Activated naive CD8-positive, alpha-beta T cell treated with anti-CD3 and anti-CD28 coated beads for 36 hours (primary cell): ENCODE results near the gene PTPRN2. TPM values are rescaled to one million over a fixed set of nuclear protein-coding genes. Genes with fewer than 3 reads are reported as not detected.

ENCODE experiments used
- DNase-seq: peaks from one replicate; pipeline ENCODE4 v3.0.0; 2021
- H3K27ac Mint-ChIP-seq: one replicate; pipeline ENCODE4 v1.8.0; 2022; ENCODE audit warnings: mild to moderate bottlenecking, moderate library complexity, mixed read lengths
- H3K27me3 Mint-ChIP-seq: one replicate; pipeline ENCODE4 v1.8.0; 2022; ENCODE audit warnings: mild to moderate bottlenecking, mixed read lengths
- H3K36me3 Mint-ChIP-seq: one replicate; pipeline ENCODE4 v1.8.0; 2021; ENCODE audit warnings: mild to moderate bottlenecking, mixed read lengths
- H3K4me1 Mint-ChIP-seq: one replicate; pipeline ENCODE4 v1.8.0; 2021; ENCODE audit warnings: mixed read lengths
- H3K4me3 Mint-ChIP-seq: one replicate; pipeline ENCODE4 v1.8.0; 2022; ENCODE audit warnings: mild to moderate bottlenecking, moderate library complexity, mixed read lengths
- H3K9me3 Mint-ChIP-seq: one replicate; pipeline ENCODE4 v1.8.0; 2022; ENCODE audit warnings: mixed read lengths
- total RNA-seq, 2 experiments: library from RNA; stranded (reverse); gene quantifications; one replicate each; pipeline ENCODE4 v1.2.3, GENCODE V29; 2021

PTPRN2 gene
- total RNA-seq, 2 experiments from 2014 or later = 0.72 to 0.74 TPM

DNA sequence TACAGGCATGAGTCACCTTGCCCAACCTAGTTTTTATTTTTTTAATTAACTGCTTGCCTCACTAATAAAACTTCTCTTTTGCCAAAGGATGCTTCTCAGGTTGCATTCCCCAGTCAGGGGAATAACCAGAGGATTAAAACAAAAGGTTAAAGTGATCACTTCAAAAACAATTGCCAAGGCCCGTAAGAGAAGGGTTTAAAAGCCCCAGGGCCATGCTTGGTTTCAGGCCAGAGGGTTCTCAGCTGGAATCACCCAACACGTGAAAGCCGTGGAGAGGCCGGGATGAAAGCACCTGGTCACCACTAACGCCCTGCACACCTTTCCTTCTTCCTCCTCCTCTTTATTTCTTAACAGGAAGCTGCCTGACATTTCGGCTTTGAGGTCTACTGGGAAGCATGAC lies 587.5 kb downstream of the PTPRN2 start:
- no peak for DNase-seq
- no peaks in the 10 kb centered on the region for H3K4me1 Mint-ChIP-seq
- no peaks in the 10 kb centered on the region for H3K27me3 Mint-ChIP-seq
- no peaks in the 10 kb centered on the region for H3K36me3 Mint-ChIP-seq
- no peaks in the 10 kb centered on the region for H3K9me3 Mint-ChIP-seq
- no peak overlapping the region for H3K27ac Mint-ChIP-seq
- no peak overlapping the region for H3K4me3 Mint-ChIP-seq

DNA sequence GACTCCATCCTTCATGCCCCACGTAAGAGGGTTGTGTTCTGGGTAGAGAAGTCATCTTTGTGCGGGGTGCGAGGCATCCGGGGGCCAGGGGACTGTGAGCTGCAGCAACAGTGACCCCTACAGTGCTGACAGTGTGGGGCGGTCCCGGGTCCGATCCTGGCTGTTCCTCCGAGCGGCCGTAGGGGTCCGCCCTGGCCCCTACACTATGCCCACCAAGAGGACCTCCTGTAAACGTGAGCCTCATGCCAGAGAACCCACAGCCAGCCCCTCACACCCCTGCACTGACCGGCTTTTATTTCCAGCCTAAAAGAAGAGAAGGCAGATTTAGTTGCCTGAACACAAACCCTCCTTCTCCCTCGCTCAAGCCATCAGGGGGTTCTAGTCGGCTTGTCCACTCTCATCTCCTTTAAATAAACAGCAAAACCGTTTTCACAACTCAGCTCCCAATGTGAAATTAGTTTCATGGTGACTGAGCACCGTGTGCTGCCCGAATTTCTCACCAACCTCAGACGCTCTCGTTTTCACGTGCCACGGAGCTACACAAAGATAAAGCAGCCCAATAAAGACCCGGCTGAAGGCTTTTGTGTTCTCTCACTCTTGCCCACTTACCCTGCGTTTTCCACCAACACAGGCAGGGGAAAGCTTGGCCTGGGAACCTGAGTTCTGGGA lies 588.6 kb downstream of the PTPRN2 start:
- no peak overlapping the region for H3K4me3 Mint-ChIP-seq
- no peak for DNase-seq
- no peaks in the 10 kb centered on the region for H3K9me3 Mint-ChIP-seq
- H3K36me3 Mint-ChIP-seq = no peaks in the 10 kb centered on the region
- H3K27ac Mint-ChIP-seq = no peak overlapping the region
- H3K4me1 Mint-ChIP-seq = no peaks in the 10 kb centered on the region
- H3K27me3 Mint-ChIP-seq = no peaks in the 10 kb centered on the region

DNA sequence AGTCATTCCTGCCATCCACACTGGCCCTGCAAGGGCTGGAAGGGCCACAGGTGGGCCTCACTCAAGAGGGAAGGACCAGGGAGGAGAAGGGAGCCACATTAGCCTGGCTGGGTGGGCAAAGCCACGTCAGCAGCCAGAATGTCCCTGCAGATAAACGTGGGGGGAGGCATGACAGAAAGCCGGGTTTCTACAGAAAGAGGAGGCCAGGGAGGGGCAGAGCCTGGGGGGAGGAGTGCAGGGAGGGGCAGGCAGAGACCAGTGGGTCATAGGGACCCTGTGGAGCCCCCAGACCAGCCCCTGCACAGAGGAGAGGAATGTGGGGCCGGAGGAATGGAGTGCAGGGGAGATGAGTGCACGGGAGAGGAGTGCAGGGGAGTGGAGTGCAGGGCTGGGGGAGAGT lies 590.2 kb downstream of the PTPRN2 start:
- Mint-ChIP-seq H3K9me3 (no peaks in the 10 kb centered on the region), H3K27me3 (no peaks in the 10 kb centered on the region), H3K4me3 (no peak overlapping the region), H3K4me1 (no peaks in the 10 kb centered on the region), H3K27ac (no peak overlapping the region), H3K36me3 (no peaks in the 10 kb centered on the region)
- DNase-seq = no peak

DNA sequence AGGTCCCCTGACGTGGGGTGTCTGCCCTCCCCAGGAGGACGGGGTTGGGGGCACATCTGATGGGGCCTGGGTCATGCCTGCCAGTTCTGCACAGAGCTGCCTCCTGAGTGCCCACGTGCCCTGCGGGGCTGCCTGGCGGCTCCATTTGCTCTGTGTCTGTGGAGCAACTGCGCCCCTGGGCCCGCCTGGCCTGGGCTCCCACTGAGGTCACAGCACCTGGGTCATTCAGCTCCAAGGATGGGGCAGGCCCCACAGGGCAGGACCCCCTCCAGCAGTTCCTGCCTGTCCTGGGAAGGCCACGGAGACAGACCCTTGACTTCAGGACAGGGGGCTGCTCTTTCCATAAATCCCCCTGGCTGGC lies 590.6 kb downstream of the PTPRN2 start:
- no peaks in the 10 kb centered on the region for H3K27me3 Mint-ChIP-seq
- no peak overlapping the region for H3K27ac Mint-ChIP-seq
- no peaks in the 10 kb centered on the region for H3K36me3 Mint-ChIP-seq
- H3K4me3 Mint-ChIP-seq = no peak overlapping the region
- H3K4me1 Mint-ChIP-seq = no peaks in the 10 kb centered on the region
- no peaks in the 10 kb centered on the region for H3K9me3 Mint-ChIP-seq
- DNase-seq = no peak

DNA sequence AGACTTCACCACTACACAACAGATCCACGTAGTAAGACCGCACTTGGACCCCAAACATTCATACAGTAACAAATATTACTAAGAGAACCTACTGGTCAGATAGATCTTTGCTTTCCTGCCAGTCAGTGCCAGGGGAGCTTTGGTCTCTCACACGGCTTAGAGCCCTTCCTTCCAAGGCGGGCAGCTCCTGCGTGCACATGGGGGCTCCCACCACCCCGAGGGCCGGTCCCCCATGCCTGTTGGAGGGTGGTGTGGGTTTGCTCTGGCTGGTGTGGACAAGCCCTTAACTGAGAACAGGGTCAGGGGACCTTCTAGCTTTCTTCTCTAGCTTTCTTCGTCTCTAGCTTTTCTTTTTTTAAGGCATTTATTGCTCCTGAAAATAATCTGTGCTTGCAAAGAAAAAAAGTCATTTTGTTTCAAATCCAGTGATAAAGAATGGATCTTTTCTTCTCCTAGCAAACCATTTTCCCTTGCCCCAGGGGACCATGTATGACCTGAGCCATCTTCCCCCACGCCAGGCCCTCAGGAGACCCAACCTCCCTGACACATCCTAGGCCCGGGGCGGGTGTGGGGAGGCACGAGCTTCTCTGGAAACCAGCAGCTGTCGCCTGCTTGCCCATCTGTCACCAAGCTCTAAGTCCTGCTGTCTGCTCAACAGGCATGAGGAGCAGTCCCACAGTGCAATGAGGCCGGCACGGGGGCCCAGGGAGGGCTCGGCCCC lies 591.1 kb downstream of the PTPRN2 start:
- no peaks in the 10 kb centered on the region for H3K9me3 Mint-ChIP-seq
- no peak overlapping the region for H3K27ac Mint-ChIP-seq
- DNase-seq = no peak
- no peaks in the 10 kb centered on the region for H3K4me1 Mint-ChIP-seq
- H3K4me3 Mint-ChIP-seq = no peak overlapping the region
- no peaks in the 10 kb centered on the region for H3K36me3 Mint-ChIP-seq
- no peaks in the 10 kb centered on the region for H3K27me3 Mint-ChIP-seq

DNA sequence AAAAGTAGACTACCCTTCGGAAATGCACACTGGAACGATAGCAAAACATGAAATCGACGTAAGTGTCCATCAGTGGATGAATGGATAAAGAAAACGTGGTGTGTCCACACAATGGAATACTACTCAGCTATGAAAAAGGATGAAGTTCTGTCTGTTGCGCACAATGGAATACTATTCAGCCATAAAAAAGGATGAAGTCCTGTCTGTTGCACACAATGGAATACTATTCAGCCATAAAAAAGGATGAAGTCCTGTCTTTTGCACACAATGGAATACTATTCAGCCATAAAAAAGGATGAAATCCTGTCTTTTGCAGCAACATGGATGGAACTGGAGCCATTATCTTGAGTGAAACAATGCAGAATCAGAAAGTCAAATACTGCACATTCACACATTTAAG lies 591.8 kb downstream of the PTPRN2 start:
- no peak for DNase-seq
- no peaks in the 10 kb centered on the region for H3K36me3 Mint-ChIP-seq
- H3K27me3 Mint-ChIP-seq = no peaks in the 10 kb centered on the region
- H3K27ac Mint-ChIP-seq = no peak overlapping the region
- H3K9me3 Mint-ChIP-seq = no peaks in the 10 kb centered on the region
- no peaks in the 10 kb centered on the region for H3K4me1 Mint-ChIP-seq
- no peak overlapping the region for H3K4me3 Mint-ChIP-seq

DNA sequence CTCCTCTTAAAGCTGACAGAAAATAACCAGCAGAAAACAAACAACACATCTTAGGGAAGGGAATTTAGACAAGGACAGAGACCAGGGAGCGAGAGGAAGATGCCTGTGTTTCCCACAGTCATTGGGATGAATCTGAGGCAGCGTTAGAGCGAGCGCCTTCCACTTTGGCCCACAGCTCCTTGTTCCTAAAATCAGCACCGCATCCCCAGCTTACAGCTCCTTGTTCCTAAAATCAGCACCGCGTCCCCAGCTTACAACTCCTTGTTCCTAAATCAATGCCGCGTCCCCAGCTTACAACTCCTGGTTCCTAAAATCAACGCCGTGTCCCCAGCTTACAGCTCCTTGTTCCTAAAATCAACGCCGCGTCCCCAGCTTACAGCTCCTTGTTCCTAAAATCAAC lies 593.3 kb downstream of the PTPRN2 start:
- no peak overlapping the region for H3K4me3 Mint-ChIP-seq
- no peak for DNase-seq
- no peaks in the 10 kb centered on the region for H3K4me1 Mint-ChIP-seq
- no peaks in the 10 kb centered on the region for H3K36me3 Mint-ChIP-seq
- H3K27ac Mint-ChIP-seq = no peak overlapping the region
- H3K9me3 Mint-ChIP-seq = no peaks in the 10 kb centered on the region
- no peaks in the 10 kb centered on the region for H3K27me3 Mint-ChIP-seq

DNA sequence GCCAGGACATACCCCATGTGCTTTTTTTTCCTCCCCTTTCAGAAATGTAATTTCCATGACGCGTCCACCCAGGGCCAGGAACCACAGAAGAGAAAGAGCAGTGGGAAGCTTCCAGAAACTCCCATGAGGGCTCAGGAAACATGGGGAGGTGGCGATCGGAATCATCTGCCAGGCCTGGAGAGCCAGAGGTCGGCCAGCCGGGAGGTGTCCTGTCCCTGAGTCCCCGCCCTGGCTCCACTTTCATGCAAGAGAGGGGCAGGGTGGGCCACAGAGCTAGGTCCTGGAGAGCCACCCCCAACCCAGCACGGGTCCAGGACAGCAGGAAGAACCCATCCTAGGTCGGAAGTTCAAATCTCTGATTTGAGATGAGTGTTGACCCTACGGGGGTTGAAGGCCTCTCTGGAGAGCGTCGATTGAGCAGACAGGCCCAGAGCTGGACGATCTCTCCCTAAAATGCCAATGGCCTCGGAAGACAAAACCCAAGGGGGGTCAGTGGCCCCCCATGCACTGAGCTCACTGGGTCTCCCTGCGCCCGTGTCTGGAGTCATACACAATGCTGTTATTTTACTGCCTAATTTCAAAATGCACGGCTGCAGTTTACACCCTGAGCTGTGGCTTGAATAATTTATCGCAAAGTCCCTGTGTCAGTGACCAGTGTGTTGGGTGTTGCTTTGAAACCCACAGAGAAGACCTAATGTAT lies 594.1 kb downstream of the PTPRN2 start:
- H3K27ac Mint-ChIP-seq = no peak overlapping the region
- no peaks in the 10 kb centered on the region for H3K36me3 Mint-ChIP-seq
- DNase-seq = no peak
- no peak overlapping the region for H3K4me3 Mint-ChIP-seq
- H3K27me3 Mint-ChIP-seq = no peaks in the 10 kb centered on the region
- no peaks in the 10 kb centered on the region for H3K9me3 Mint-ChIP-seq
- no peaks in the 10 kb centered on the region for H3K4me1 Mint-ChIP-seq

DNA sequence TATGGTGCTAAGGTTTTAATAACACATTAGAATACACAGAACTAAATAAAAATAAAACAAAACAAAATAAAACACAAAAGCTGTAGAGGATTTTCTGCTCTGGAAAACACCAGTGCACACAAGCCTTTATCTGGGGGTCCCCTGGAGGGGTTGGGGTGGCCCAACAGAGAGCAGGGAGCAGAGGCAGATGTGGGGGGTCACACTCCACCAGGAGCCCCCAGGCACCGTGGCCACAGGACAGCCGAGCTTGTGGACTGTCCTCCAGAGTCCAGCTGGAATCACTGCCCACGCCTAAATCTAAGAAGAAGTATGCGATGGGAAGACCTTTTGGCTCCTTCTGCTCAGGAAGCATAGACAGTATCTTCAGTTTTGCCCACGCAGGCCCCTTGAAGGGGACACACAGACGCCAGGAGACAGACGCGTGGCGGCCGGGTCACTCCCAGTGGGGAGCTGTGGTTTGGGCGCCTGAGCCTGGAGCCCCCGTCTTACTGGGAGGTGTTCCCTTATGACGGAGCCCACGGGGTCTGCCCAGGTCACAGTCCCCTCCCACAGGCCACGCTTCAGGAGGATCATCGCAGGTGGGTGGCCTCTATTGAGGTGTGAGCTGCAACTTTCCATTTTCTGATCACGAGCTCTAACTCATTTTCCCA lies 595.0 kb downstream of the PTPRN2 start:
- Mint-ChIP-seq H3K9me3 (no peaks in the 10 kb centered on the region), H3K4me1 (no peaks in the 10 kb centered on the region), H3K27me3 (no peaks in the 10 kb centered on the region), H3K4me3 (no peak overlapping the region), H3K27ac (no peak overlapping the region), H3K36me3 (no peaks in the 10 kb centered on the region)
- DNase-seq = no peak

DNA sequence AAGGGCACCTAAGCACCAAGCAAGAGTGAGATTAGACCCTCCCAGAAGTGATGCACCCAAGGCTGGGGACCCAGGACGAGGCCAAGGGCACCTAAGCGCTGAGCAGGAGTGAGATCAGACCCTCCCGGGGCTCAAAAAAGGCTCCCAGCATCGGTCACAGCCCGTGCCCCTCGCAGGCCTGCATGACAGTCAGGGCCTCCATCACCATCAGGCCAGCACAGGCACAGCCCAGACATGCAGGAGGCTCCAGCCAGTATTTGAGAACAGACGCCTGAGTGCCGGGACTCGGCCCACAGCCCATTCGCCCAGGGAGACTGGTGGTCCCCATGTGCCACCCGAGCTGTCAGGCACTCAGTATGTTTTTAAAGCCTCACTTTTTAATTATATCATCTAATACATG lies 595.9 kb downstream of the PTPRN2 start:
- no peaks in the 10 kb centered on the region for H3K4me1 Mint-ChIP-seq
- DNase-seq = no peak
- no peaks in the 10 kb centered on the region for H3K9me3 Mint-ChIP-seq
- no peaks in the 10 kb centered on the region for H3K36me3 Mint-ChIP-seq
- no peaks in the 10 kb centered on the region for H3K27me3 Mint-ChIP-seq
- no peak overlapping the region for H3K4me3 Mint-ChIP-seq
- H3K27ac Mint-ChIP-seq = no peak overlapping the region

DNA sequence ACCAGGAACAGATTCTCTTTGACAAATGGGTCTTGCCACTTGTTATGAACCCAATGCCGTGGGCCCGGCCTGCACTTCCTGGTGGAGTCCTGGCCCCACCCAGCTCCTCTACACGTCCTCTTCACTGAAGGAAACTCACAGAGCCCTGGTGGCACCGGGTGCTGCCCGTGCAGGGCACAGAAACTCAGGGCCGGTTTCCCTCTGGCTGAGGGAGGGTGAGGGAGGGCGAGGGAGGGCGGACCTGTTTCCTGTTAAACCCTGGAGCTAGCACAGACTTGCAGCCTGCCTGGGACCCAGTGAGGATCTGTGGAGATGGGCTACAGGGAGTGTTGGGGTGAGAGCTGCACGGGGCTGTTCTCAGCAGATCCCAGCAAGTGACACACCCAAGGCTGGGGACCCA lies 596.3 kb downstream of the PTPRN2 start:
- Mint-ChIP-seq H3K27ac (no peak overlapping the region), H3K4me1 (no peaks in the 10 kb centered on the region), H3K9me3 (no peaks in the 10 kb centered on the region), H3K27me3 (no peaks in the 10 kb centered on the region), H3K36me3 (no peaks in the 10 kb centered on the region), H3K4me3 (no peak overlapping the region)
- no peak for DNase-seq

DNA sequence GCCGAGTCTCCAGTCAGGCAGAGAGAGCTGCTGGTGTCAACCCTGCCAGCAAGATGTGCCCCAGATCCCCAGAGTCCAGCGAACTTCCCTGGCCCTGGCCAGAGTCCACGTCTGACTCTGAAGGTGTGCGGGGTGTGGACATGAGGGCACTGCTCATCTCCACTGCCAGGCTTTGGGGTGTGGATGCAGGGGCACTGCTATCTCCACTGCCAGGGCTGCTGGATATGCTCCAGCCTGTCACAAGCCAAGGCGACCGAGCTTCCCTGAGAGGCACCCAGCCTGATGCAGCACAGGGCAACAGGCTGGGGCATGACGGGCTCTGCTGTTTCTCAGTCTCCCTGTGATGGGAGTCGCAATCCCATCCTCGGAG lies 596.8 kb downstream of the PTPRN2 start:
- Mint-ChIP-seq H3K27ac (no peak overlapping the region), H3K9me3 (no peaks in the 10 kb centered on the region), H3K4me1 (no peaks in the 10 kb centered on the region), H3K36me3 (no peaks in the 10 kb centered on the region), H3K27me3 (no peaks in the 10 kb centered on the region), H3K4me3 (no peak overlapping the region)
- DNase-seq = no peak

DNA sequence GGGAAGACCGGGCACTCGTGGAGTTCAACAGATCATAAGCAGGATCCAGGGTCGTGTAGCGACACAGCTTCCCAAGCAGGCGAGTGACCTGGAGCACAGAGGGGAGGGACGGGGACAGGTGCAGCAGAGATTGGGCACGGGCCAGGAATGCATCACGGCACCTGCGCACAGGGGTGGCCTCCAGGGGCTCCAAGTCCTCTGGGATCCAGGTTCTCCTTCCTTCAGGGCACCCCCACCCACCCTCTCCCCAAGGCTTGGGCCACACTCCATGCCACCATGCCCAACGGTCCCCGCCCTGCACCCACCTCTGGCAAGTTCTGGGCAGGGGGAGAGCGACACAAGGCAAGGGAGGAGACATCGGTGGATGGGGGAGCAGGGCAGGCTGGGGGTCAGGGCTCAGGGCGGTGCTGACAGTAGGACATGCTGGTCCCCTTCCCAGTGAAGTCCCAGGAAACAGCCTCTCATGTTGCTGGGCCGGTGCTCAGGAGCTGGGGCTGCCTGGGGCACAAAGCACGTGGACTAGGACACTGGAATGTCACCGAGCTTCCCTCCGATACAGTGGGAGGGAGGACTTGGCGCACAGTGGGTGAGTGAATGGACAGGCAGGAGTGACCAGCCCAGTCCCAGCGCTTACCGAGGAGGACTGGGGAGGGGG lies 597.3 kb downstream of the PTPRN2 start:
- no peaks in the 10 kb centered on the region for H3K27me3 Mint-ChIP-seq
- no peaks in the 10 kb centered on the region for H3K36me3 Mint-ChIP-seq
- no peak overlapping the region for H3K4me3 Mint-ChIP-seq
- no peak for DNase-seq
- no peaks in the 10 kb centered on the region for H3K4me1 Mint-ChIP-seq
- no peaks in the 10 kb centered on the region for H3K9me3 Mint-ChIP-seq
- H3K27ac Mint-ChIP-seq = no peak overlapping the region

DNA sequence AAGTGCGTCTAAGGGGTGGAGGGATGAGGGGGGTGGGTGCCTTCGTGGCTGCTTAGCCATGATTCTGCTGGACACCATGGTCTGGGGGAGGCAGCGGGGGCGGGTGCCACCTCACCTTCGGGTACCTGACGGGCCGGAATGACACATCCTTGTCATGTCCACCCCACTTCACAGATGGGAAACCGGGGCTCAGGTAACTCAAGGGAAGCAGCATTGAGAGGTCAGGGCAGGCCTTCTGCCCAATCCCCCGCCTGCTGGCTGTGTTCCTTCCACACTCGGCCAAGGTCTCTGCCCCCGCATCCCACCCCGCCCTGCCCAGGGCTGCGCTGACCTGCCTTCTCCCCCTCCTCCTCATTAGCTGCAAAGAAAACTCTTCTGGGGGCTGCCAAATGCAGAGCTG lies 598.0 kb downstream of the PTPRN2 start:
- H3K4me3 Mint-ChIP-seq = no peak overlapping the region
- DNase-seq = no peak
- H3K9me3 Mint-ChIP-seq = no peaks in the 10 kb centered on the region
- H3K27me3 Mint-ChIP-seq = no peaks in the 10 kb centered on the region
- no peak overlapping the region for H3K27ac Mint-ChIP-seq
- no peaks in the 10 kb centered on the region for H3K36me3 Mint-ChIP-seq
- no peaks in the 10 kb centered on the region for H3K4me1 Mint-ChIP-seq

DNA sequence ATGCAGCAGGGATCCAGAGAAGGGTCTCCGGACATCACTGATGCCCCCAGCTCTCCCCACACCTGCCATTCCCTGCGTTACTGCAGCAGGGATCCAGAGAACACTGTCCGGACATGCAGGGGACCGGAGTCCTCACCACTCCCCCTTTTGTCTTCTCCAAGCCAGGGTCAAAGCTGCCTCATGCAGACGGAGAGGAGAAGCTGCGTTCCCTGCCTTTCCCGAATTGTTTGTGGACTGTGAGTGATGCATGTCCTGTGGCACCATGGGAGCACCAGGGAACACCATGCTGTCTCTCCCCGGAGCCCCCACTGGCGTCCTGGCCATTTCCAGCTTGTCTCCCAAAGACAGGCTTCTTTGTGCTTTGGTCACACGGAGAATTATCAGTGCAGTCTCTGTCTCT lies 599.7 kb downstream of the PTPRN2 start:
- no peaks in the 10 kb centered on the region for H3K4me1 Mint-ChIP-seq
- no peak overlapping the region for H3K27ac Mint-ChIP-seq
- no peak overlapping the region for H3K4me3 Mint-ChIP-seq
- H3K27me3 Mint-ChIP-seq = no peaks in the 10 kb centered on the region
- H3K9me3 Mint-ChIP-seq = no peaks in the 10 kb centered on the region
- H3K36me3 Mint-ChIP-seq = no peaks in the 10 kb centered on the region
- DNase-seq = no peak
